ENCODE results near the gene RALGPS2. TPM values are rescaled to one million over a fixed set of nuclear protein-coding genes. Genes with fewer than 3 reads are reported as not detected.
"Not testable (repeated sequence)": the region's sequence is repeated elsewhere in the genome, so short reads cannot be mapped to it uniquely, and the experiment has no call there.

RALGPS2 gene
- total RNA-seq, 1 donor from 2014 or later: 29.8 TPM

GRCh38 chr1:178746345-178746744, 21.3 kb downstream of the RALGPS2 start:
- Mint-ChIP-seq H3K4me3 (ENCODE audit: unreplicated experiment) (no peak overlapping the region), H3K36me3 (ENCODE audit: low read depth, unreplicated experiment) (peaks cover 21% of the 10 kb centered on the region), H3K27me3 (ENCODE audit: unreplicated experiment) (no peaks in the 10 kb centered on the region), H3K4me1 (ENCODE audit: unreplicated experiment) (peaks cover 2% of the 10 kb centered on the region), H3K9me3 (ENCODE audit: unreplicated experiment) (no peaks in the 10 kb centered on the region), H3K27ac (ENCODE audit: unreplicated experiment) (no peak overlapping the region)
- no peak for TF ChIP-seq CTCF (IDR thresholded peaks at IDR 0.05; ENCODE audit: unreplicated experiment)
- no peak for DNase-seq (ENCODE audit: low spot score)

- not testable (repeated sequence) for H3K4me3 Mint-ChIP-seq (ENCODE audit: unreplicated experiment); DNase-seq (ENCODE audit: low spot score)
These were observed 22.3 kb downstream of the RALGPS2 start for GRCh38 chr1:178747361-178747760.

GRCh38 chr1:178749581-178750166, 24.6 kb downstream of the RALGPS2 start:
- H3K27ac Mint-ChIP-seq (ENCODE audit: unreplicated experiment): no peak overlapping the region
- H3K9me3 Mint-ChIP-seq (ENCODE audit: unreplicated experiment): no peaks in the 10 kb centered on the region
- DNase-seq (ENCODE audit: low spot score): no peak
- no peaks in the 10 kb centered on the region for H3K27me3 Mint-ChIP-seq (ENCODE audit: unreplicated experiment)
- TF ChIP-seq CTCF (IDR thresholded peaks at IDR 0.05; ENCODE audit: unreplicated experiment): no peak
- H3K4me1 Mint-ChIP-seq (ENCODE audit: unreplicated experiment): peaks cover 2% of the 10 kb centered on the region
- H3K4me3 Mint-ChIP-seq (ENCODE audit: unreplicated experiment): no peak overlapping the region
- no peaks in the 10 kb centered on the region for H3K36me3 Mint-ChIP-seq (ENCODE audit: low read depth, unreplicated experiment)

More at GRCh38 chr1:178747361-178747760, 22.3 kb downstream of the RALGPS2 start:
- H3K4me1 Mint-ChIP-seq (ENCODE audit: unreplicated experiment); H3K9me3 Mint-ChIP-seq (ENCODE audit: unreplicated experiment); H3K27ac Mint-ChIP-seq (ENCODE audit: unreplicated experiment); H3K27me3 Mint-ChIP-seq (ENCODE audit: unreplicated experiment): not testable (repeated sequence)
- peaks cover 14% of the 10 kb centered on the region for H3K36me3 Mint-ChIP-seq (ENCODE audit: low read depth, unreplicated experiment)

- DNase-seq (ENCODE audit: low spot score): no peak
- Mint-ChIP-seq H3K4me3 (ENCODE audit: unreplicated experiment) (no peak overlapping the region), H3K9me3 (ENCODE audit: unreplicated experiment) (no peaks in the 10 kb centered on the region), H3K4me1 (ENCODE audit: unreplicated experiment) (peaks cover 2% of the 10 kb centered on the region), H3K36me3 (ENCODE audit: low read depth, unreplicated experiment) (no peaks in the 10 kb centered on the region), H3K27me3 (ENCODE audit: unreplicated experiment) (no peaks in the 10 kb centered on the region), H3K27ac (ENCODE audit: unreplicated experiment) (no peak overlapping the region)
- no peak for TF ChIP-seq CTCF (IDR thresholded peaks at IDR 0.05; ENCODE audit: unreplicated experiment)
These were observed 26.0 kb downstream of the RALGPS2 start for GRCh38 chr1:178751046-178751445.

- no peaks in the 10 kb centered on the region for H3K9me3 Mint-ChIP-seq (ENCODE audit: unreplicated experiment)
- peaks cover 2% of the 10 kb centered on the region for H3K4me1 Mint-ChIP-seq (ENCODE audit: unreplicated experiment)
- no peak overlapping the region for H3K27ac Mint-ChIP-seq (ENCODE audit: unreplicated experiment)
- TF ChIP-seq CTCF (IDR thresholded peaks at IDR 0.05; ENCODE audit: unreplicated experiment): no peak
- H3K36me3 Mint-ChIP-seq (ENCODE audit: low read depth, unreplicated experiment): no peaks in the 10 kb centered on the region
- H3K27me3 Mint-ChIP-seq (ENCODE audit: unreplicated experiment): peaks cover 4% of the 10 kb centered on the region
- DNase-seq (ENCODE audit: low spot score): no peak
- no peak overlapping the region for H3K4me3 Mint-ChIP-seq (ENCODE audit: unreplicated experiment)
These were observed 27.8 kb downstream of the RALGPS2 start for GRCh38 chr1:178752891-178753290.

- H3K9me3 Mint-ChIP-seq (ENCODE audit: unreplicated experiment); DNase-seq (ENCODE audit: low spot score); H3K4me3 Mint-ChIP-seq (ENCODE audit: unreplicated experiment); H3K27ac Mint-ChIP-seq (ENCODE audit: unreplicated experiment); H3K27me3 Mint-ChIP-seq (ENCODE audit: unreplicated experiment); H3K36me3 Mint-ChIP-seq (ENCODE audit: low read depth, unreplicated experiment); H3K4me1 Mint-ChIP-seq (ENCODE audit: unreplicated experiment): not testable (repeated sequence)
These were observed 29.7 kb downstream of the RALGPS2 start for GRCh38 chr1:178754655-178755256.
